GM18498 (cell line): Measurements from ENCODE around the gene MTHFSD.
"Not testable (repeated sequence)": the region's sequence is repeated elsewhere in the genome, so short reads cannot be mapped to it uniquely, and the experiment has no call there.

ENCODE experiments used
- ATAC-seq: cut with Tn5 transposase; IDR thresholded peaks from one replicate; pipeline ENCODE4 v1.9.1; 2021; ENCODE audit warnings: mild to moderate bottlenecking, moderate library complexity; ENCODE audit not compliant: unreplicated experiment

Gene MTHFSD, protein sequence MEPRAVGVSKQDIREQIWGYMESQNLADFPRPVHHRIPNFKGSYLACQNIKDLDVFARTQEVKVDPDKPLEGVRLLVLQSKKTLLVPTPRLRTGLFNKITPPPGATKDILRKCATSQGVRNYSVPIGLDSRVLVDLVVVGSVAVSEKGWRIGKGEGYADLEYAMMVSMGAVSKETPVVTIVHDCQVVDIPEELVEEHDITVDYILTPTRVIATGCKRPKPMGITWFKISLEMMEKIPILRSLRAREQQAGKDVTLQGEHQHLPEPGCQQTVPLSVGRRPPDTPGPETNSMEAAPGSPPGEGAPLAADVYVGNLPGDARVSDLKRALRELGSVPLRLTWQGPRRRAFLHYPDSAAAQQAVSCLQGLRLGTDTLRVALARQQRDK

DNA sequence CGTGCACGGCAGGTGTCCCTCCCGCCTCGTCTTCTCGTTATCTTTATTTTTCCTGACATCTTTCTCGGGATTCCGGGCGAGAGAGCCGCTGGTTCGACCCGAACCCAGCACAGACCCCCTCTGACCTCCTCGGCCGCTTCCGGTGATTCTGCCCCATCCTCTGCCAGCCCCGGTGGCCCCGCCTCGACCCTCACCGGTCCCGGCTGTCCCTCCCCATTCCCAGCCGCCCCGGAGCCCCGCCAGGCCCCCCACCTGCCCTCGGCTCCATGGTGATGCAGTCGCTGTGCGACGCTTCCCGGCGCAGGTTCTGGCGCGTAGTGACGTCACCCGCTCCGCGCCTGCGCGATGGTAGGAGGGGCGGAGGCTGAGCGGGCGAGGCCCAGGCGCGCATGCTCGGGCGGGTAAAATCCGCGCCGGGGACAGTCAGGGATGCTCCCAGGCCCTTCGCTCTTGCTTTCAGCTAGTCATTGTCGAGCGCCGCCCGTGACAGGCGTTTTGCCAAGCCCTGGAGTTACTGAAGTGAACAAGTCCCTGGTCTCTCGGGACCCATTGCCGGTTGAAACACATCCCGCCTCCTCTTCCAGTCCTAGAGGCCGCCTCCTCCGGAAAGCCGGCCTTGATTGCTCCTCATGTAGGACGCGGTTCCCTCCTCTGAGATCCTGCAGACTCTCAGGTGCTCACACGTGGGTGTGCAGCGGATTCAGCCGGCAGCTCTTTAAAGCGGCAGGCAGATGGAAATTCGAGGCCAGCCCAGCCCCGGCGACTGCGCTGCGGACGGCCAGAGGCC, at the start of gene MTHFSD:
Gene MTHFSD, minus strand, starts transcription at position 319 of the 787 bp plus-strand sequence. Its CDS starts 51 bp downstream, at position 268.
- peak; percentile 92 for ATAC-seq

DNA sequence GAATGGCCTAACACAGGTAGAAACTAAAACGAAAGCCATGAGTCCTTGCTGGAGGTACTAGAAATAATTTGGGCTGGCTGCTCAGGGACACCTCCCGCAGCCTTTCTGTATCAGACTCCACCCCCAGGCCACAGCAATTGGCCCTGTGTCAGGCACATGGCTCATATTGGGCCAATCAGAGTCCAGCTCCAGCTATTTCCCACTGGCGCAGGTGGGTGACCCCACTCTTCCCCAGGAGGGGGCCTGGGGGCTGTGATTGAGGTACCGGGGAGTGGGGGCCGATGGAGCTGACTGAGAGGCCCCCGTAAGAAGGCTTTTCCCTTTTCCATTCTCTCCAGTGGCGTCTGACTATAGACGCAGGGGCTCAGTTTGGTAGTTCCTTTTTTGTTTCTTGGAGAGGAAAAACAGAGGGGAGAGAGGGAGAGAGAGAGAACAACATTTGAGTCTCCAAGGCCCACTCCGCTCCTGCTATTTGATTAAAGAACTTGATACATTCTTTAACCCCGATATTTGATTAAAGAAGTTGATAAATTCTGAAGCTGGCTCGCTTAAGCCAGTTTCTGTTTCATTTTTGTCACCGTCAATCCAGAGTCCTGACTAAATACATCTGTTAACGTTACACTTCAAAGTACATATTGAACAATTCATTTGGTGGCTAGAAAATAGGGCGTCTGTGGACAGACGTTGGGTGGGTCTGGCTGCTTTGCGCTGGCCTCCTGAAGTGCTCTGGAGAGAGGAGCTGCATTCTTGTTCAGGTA, 49.6 kb upstream of the MTHFSD start:
- peak; percentile 83 for ATAC-seq

DNA sequence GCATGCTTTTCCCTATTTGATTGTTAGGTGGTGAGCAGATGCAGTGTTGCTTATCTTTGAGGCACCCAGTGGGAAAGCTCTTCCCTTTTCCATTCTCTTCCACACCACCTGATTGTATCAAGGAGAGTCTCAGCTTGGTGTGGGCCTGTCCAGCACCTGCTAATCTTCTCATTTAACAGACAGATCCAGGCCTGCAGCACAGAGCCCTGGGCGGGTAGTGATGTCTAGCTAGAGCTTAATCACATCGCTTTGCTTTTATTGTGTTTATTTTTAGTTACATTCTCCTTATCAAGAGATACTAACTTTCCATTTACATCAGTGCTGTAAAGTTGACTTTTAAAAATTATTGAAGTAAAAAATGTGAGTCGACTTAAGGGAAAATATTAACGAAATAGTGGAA, 47.5 kb upstream of the MTHFSD start:
- ATAC-seq: no peak

DNA sequence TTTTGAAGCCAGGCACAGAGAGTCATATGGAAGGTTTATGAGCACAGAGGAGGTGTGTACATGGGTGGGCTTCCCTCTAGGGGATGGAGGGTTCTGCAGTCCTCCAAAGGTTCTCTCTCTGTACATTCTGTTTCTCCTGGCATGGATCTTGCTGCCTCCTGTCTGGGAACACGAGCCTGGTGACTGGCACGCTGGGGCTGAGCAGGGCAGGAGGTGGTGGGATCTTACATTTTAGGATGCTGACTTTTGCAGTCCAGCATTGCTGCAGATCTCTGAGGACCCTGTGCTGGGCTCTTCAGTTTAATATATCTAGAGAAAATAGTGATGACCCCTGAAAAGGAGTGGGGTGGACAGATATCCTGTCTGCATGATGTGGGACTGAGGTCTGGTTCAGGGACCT, 46.3 kb upstream of the MTHFSD start:
- ATAC-seq: no peak

DNA sequence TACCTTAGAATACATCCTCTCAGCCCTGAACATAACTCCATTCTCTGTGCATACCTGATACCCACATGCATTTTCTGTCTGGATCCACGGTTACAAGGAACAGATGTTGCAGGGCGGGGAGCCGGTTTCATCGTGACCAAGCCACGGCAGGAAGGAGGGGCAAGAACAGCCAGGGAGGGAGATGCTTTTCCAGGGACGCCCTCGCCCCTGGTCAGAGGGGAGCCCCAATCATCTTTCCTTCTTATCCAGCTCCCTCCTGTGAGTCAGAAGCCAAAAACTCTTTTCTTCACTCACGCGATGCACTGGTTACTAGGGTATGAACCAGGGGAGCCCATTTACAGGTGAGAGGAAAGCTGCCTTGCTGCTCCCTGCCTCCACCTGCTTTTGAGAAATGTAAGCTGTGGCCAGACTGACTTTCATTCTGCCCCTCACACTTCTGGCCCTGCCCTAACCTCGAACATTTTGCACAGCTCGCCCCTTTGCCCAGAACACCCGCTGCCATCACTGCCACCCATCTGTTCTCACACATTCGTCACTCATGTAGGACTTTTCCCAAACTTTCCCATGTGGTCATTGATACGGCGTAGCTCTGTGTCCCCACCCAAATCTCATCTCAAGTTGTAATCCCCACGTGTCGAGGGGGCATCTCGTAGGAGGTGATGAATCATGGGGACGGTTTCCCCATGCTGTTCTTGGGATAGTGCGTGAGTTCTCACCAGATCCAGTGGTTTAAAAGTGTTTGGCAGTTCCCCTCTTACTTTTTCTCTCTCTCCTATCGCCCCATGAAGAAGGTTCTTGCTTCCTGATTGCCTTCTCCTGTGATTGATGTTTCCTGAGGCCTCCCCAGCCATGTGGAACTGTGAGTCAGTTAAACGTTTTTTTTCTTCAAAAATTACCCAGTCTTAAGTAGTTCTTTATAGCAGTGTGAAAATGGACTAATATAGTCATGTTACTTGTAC, 43.9 kb upstream of the MTHFSD start:
- no peak for ATAC-seq

DNA sequence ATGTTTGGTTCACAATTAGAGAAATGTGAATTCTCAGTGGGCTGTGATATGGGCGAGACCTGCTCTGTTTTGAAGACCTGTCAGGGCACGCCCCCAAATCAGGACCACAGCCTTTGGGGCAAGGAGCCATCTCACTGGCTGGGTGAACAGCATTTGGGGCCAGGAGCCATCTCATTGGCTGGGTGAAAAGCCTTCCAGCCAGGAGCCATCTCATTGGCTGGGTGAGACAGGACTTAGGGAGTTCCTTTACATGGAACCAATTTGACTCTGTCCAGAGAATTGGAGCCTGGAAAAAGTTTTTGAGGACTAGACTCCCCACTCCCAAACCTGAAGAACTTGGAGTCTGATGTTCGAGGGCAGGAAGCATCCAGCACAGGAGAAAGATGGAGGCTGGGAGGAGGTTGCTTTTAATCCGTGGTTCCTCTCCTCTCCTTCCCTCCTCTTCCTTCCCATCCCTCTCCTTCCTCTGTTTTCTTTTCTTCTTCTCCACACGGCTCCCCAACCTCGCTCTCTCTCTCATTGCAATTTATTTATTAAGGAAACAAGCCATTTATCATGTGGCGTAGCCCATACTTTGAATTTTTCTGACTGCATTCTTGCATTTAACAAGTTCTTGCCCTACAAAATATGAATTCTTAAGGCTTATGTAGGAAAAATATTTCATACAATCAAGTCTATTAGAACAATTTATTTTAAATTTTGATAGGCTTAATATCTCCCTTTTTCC, 43.0 kb upstream of the MTHFSD start:
- ATAC-seq: no peak

DNA sequence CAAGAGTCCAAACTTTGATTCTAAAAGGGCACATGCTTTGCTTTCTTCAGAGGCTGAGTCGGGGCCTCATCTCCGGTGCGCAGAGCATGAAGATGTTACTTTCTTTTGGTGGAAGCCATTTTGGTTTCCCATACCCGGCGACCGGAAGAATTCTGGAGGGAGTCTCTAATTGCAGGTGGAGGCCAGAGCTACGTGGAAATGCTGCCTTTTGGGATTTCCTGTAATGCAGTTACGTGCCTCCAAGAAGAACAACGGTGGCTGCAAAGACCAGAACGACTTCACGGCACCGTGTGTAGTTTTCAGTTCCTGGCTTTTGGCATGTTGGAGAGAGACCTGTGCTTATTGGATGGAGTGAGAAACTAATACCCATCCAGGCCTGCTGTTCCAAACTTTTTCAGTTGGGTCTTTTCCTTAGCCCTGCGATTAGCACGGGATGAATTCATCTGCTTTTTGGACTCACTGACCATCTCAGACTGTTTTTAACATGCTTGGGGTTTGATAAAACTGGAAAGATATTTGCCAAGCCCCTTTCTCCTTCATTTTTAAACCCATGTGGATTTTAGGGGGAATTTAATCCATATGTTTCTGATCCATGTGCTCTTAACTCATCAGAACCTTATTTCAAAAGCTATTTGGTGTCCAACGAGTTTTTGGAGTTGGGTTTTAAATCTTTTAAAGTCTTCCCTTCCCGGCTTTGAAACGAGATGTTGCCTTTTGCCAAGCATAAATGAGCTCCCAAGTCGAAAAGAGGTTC, 42.3 kb upstream of the MTHFSD start:
- no peak for ATAC-seq

DNA sequence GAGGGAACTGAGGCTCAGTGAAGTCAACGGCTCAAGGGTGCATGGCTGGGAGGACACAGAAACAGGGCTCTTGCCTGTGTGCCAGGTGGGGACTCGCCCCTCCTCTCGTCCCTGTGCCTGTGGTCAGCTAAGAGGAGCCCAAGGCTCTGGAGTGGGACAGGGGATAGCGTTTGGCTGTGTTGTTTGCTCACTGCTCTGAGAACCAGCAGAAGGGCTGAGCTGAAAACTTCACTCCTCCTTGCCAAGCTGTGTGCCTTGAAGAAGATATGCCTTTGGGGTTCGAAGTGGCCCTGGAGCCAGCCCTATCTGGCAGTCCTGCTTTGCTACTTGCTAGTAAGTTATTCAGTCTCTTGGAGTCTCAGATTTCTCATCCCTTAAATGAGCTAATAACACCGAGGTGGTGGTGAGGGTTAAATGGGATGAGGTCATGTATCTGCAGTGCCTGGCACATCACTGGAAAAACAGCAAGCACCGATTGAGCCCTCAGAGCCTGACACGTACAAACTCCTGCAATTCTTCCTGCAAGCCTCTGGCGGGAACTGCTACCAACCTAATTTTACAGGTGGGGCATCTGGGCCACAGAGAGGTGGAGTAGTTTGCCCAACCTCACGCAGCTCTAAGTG, 41.1 kb upstream of the MTHFSD start:
- no peak for ATAC-seq

DNA sequence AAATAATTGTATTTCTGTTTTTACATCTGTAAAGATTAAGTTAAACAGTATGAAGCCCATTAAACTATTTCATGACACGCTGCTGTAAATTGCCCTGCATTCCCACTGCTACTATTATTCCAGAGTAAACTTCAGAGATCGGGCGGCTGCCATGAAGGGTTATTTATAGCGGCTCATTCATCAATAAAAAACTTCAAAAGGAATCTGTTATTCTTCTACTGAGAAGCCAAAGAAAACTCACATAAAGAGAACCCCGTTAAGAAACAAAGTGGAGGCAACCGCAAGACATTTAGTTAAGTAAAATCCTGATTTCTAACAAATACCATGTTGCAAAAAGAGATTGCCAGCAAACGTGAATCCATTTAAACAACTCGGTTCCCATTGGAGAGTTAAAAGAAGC, 39.7 kb upstream of the MTHFSD start:
- no peak for ATAC-seq

DNA sequence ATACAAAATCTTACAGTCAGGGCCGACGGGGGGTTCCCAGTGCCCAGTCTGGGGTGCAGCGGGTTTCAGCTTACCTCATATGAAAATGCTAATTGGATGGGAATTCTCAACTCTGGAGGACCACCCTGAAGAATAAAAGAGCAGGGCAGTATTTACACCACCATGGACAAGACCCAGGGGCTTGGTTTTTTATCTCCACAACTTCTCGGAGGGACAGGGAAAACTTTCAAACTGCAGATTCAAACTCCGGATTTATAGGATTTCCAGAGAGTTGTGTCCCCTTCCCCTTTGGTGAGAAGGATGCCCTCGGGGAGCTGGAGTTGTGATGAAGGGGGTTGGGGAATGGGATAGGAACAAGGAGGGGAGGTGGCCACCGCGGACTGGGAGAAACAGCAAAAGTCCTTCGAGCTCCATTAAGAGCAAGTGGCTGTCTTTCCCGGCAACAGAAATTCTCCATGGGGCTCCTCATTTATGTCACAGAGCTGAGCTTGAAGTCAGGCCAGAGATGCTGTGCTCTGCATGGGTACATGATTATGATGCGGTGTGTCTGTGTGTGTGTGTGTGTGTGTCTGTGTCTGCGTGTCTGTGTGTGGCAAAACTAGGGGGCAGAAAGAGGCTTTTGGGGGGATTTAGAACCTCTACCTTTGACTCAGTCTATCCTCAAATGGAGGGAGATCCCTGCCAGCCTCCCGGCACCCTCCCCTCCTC, 39.0 kb upstream of the MTHFSD start:
- ATAC-seq: no peak

DNA sequence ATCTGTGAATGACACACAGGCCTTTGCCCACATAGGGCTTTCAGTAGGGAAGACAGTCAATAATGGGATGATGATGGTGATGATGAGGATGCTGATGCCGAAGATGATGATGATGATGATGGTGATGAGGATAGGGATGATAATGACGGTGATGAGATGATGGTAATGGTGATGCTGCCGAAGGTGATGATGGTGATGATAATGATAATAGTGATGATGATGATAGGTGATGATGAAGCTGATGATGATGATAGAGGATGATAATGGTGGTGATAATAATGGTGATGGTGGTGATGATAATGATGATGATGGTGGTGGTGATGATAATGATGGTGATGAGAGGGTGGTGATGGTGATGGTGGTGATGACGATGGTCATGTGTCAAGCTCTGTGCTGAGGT, 36.2 kb upstream of the MTHFSD start:
- no peak for ATAC-seq

DNA sequence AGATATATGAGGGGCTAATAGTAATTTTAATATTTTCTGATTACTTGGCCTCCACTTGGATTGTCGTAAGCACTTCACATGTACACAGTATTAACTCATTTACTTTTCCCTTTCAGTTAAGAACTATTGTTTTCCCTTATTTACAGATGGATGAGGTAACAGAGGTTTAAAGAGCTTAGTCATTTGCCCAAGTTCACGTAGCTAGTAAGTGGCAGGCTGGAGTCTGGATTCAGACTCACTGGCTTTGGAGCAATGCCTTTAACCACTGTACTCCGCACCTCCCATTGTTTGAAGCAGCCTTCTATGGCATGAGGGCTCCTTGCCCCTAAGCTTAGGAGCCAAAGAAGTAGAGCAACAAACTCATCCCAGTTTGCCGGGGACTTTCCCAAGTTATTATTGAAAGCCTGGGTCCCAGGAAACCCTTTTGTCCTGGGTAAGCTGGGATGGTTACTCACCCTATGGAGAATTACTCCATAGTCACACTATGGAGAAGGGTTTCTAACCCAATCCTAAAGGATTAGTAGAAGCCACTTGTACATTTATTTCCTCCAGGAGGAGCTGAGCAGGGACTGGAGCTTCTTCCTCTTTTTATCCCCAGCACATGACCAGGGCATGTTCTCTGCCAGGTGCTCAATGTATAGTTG, 35.6 kb upstream of the MTHFSD start:
- ATAC-seq: no peak

DNA sequence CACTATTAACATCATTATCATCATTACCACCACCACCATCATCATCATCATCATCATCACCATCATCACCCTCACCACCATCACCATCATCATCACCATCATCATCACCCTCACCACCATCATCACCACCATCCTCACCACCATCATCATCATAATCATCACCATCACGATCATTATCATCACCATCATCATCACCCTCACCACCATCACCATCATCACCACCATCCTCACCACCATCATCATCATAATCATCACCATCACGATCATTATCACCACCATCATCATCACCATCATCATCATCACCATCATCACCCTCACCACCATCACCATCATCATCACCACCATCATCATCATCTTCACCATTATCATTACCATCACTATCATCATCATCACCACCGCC, 32.9 kb upstream of the MTHFSD start:
- ATAC-seq: not testable (repeated sequence)

DNA sequence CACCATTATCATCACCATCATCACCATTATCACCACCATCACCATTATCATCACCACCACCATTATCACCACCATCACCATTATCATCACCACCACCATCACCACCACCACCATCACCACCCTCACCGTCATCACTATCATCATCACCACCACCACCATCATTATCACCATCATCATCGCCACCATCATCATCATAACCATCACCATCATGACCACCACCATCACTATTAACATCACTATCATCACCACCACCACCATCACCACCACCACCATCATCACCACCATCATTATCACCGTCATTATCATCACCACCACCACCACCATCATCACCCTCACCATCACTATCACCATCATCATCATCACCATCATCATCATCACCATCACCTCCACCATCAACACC, 32.5 kb upstream of the MTHFSD start:
- ATAC-seq: no peak

DNA sequence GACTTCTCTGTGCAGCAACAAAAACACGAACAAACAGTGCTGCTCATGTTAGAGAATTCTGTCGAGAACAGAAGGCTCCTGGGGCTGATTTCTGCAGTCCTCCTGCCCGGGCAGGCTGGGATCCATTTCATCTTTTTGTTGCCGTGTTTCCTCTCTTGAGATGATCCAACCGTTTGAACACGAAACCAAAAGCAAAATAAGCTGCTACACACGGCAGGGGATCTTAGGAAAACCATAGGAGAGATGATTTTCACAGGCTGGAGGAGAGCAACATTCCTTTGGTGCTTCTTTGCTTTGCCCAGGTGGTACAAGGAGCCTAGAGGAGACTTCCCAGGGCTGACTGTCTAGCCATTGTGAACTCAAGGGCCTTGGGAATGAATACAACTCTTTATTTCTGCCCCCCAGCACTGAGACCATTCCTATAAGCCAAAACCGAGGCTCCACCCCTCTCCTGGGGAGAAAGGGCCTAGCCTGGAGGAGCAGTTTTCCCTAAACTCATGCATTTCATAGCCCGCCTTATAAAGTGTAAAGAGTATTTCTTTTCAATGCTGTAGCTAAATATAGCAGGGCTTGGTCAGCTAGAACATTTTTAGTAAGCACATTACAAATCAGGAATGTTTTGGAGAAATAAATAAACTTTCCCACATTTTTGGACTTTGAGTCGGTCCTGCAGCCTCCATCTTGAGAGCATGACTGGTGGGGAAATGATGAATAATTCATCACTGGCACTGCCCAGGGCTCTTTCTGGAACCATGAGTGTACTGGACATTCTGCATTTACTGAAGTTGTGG, 31.0 kb upstream of the MTHFSD start:
- ATAC-seq: no peak
